HEK293T (cell line): ENCODE results near the gene ELL.

Experiments
- BHLHE40 ChIP-seq: fragments of 450-650 bp; IDR thresholded peaks from 2 replicates; pipeline ENCODE4 v1.6.1; 2016; ENCODE audit warnings: mild to moderate bottlenecking, moderate library complexity, borderline replicate concordance
- FOXA1 ChIP-seq: fragments of 450-650 bp; IDR thresholded peaks from 2 replicates; pipeline ENCODE4 v1.6.1; 2016; ENCODE audit warnings: mild to moderate bottlenecking
- HDGF ChIP-seq: fragments of 450-650 bp; IDR thresholded peaks from 2 replicates; pipeline ENCODE4 v1.6.1; 2017; ENCODE audit warnings: antibody characterized with exemption, borderline replicate concordance
- SP1 ChIP-seq: fragments of 450-650 bp; IDR thresholded peaks from 2 replicates; pipeline ENCODE4 v1.6.1; 2017

- TF ChIP-seq BHLHE40 (no peak), FOXA1 (no peak), HDGF (no peak), SP1 (no peak)
Observed at GRCh38 chr19:18424890-18425514, 96.9 kb downstream of the ELL start.
